Smooth muscle cell (in vitro differentiated cells): ENCODE data around the gene GID4. TPM values are rescaled to one million over a fixed set of nuclear protein-coding genes. Genes with fewer than 3 reads are reported as not detected.

ENCODE experiments used
- DNase-seq: peaks from one replicate; lab custom pipeline; 2025; ENCODE audit not compliant: unreplicated experiment; lab: John Stamatoyannopoulos, UW
- H2AFZ ChIP-seq: fragments of 200-600 bp; sonication (generic); 2 replicates; pipeline ENCODE4 v1.6.0; 2016; ENCODE audit warnings: antibody characterized with exemption, low read depth, mild to moderate bottlenecking
- H3F3A ChIP-seq: fragments of 200-600 bp; sonication (generic); 2 replicates; pipeline ENCODE4 v1.6.0; 2017; ENCODE audit warnings: antibody characterized with exemption, low read depth
- H3K27ac ChIP-seq: fragments of 200-600 bp; sonication (generic); 2 replicates; pipeline ENCODE4 v1.5.1; 2016; ENCODE audit warnings: low read depth, mild to moderate bottlenecking
- H3K27me3 ChIP-seq: fragments of 200-600 bp; sonication (generic); 2 replicates; pipeline ENCODE4 v1.6.1; 2016; ENCODE audit warnings: low read depth, mild to moderate bottlenecking
- H3K36me3 ChIP-seq: fragments of 200-600 bp; sonication (generic); 2 replicates; pipeline ENCODE4 v1.5.1; 2016; ENCODE audit warnings: low read depth
- H3K4me1 ChIP-seq: fragments of 200-600 bp; sonication (generic); 2 replicates; pipeline ENCODE4 v1.5.1; 2016; ENCODE audit warnings: low read depth
- H3K4me2 ChIP-seq: fragments of 200-600 bp; sonication (generic); 2 replicates; pipeline ENCODE4 v1.6.0; 2016; ENCODE audit warnings: mild to moderate bottlenecking
- H3K4me3 ChIP-seq: fragments of 200-600 bp; sonication (generic); 2 replicates; pipeline ENCODE4 v1.5.1; 2016; ENCODE audit warnings: mild to moderate bottlenecking
- H3K79me2 ChIP-seq: fragments of 200-600 bp; sonication (generic); 2 replicates; pipeline ENCODE4 v1.6.0; 2016; ENCODE audit warnings: low read depth, mild to moderate bottlenecking
- H3K9ac ChIP-seq: fragments of 200-600 bp; sonication (generic); 2 replicates; pipeline ENCODE4 v1.6.0; 2016; ENCODE audit warnings: low read depth
- H3K9me3 ChIP-seq: fragments of 200-600 bp; sonication (generic); replicated peaks from 2 replicates; pipeline ENCODE4 v1.5.1; 2016; ENCODE audit warnings: low read depth
- H4K20me1 ChIP-seq: fragments of 200-600 bp; sonication (generic); 2 replicates; pipeline ENCODE4 v1.6.0; 2016; ENCODE audit warnings: low read depth
- WGBS: methylation state at CpG from one replicate; pipeline ENCODE4 v1.1.7; 2016; ENCODE audit warnings: low lambda C conversion rate; 5-methylcytosine and 5-hydroxymethylcytosine counted together
- polyA plus RNA-seq: library from polyadenylated mRNA; unstranded; fragments of >200 nt; fragmentation: Nextera tagmentation; extraction: Ambion mirVana; gene quantifications from 2 replicates; pipeline ENCODE4 v1.2.1, GENCODE V29; 2016
- total RNA-seq: library from RNA; depleted of rRNA; stranded (reverse); fragments of >200 nt; gene quantifications from 2 replicates; pipeline ENCODE4 v1.2.3, GENCODE V29; 2014
- TF ChIP-seq, protein P1 (sequence below): fragments of 200-600 bp; sonication (generic); IDR thresholded peaks from 2 replicates; pipeline ENCODE4 v1.5.1; 2017; ENCODE audit warnings: borderline replicate concordance, mild to moderate bottlenecking, antibody characterized with exemption; ENCODE audit not compliant: insufficient read depth, poor library complexity, severe bottlenecking

Gene GID4
- total and polyA plus RNA-seq, 2 experiments from 2014 or later: 6.1 to 7.7 TPM

DNA sequence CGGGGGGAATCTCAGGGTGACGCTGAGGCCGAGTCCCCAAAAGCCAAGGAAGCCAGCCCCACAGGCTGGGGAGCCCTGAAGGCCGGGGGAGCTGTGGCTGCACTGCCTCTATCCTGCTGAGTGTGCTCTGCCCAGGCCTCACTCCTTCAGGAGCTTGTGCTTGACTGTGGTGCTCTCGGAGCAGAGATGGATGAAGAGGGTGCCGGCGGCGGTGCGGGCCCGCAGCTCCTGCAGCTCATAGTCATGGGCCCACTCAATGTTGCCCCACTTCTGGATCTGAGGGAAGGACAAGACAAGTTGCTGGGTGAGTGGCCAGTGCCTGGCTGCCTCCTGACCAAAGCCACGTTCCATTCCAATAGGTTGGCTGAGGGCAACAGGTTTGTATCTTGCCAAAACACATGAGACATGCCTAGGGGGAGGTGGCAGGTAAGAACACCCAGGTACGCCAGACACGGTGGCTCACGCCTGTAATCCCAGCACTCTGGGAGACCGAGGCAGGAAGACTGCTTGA lies 20.7 kb upstream of the GID4 start:
- no peaks in the 10 kb centered on the region for H3K4me1 ChIP-seq
- H3K27ac ChIP-seq: no peak overlapping the region
- H3K27me3 ChIP-seq: no peaks in the 10 kb centered on the region
- H2AFZ ChIP-seq: no peak overlapping the region
- no peaks in the 10 kb centered on the region for H3K79me2 ChIP-seq
- no peak for DNase-seq
- no peaks in the 10 kb centered on the region for H4K20me1 ChIP-seq
- H3K36me3 ChIP-seq: no peaks in the 10 kb centered on the region
- 97% methylated on average over 15 of the region's 15 CpGs for WGBS
- H3K9ac ChIP-seq: no peak overlapping the region
- no peak overlapping the region for H3K4me2 ChIP-seq
- no peak overlapping the region for H3K4me3 ChIP-seq
- TF ChIP-seq, protein P1, sequence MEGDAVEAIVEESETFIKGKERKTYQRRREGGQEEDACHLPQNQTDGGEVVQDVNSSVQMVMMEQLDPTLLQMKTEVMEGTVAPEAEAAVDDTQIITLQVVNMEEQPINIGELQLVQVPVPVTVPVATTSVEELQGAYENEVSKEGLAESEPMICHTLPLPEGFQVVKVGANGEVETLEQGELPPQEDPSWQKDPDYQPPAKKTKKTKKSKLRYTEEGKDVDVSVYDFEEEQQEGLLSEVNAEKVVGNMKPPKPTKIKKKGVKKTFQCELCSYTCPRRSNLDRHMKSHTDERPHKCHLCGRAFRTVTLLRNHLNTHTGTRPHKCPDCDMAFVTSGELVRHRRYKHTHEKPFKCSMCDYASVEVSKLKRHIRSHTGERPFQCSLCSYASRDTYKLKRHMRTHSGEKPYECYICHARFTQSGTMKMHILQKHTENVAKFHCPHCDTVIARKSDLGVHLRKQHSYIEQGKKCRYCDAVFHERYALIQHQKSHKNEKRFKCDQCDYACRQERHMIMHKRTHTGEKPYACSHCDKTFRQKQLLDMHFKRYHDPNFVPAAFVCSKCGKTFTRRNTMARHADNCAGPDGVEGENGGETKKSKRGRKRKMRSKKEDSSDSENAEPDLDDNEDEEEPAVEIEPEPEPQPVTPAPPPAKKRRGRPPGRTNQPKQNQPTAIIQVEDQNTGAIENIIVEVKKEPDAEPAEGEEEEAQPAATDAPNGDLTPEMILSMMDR: no peak
- H3K9me3 ChIP-seq: no peaks in the 10 kb centered on the region
- H3F3A ChIP-seq: no peaks in the 10 kb centered on the region

DNA sequence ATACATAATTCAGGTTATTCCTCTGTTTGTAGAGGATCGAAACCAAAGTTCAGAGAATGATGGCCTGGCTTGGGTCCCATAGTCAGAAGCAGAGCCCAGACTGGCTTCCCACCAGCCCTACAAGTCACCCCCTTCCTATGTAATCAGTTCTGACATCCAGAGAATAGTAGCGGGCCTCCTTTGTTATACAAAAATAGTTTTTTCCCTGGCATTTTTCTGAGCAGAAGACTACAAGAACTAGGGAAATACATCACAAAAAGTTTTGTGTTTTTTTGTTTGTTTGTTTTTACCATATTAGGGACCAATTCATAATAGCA lies 19.4 kb upstream of the GID4 start:
- TF ChIP-seq, protein P1: no peak
- no peak overlapping the region for H3K27ac ChIP-seq
- H3K9me3 ChIP-seq: no peaks in the 10 kb centered on the region
- no peak overlapping the region for H3K4me2 ChIP-seq
- H3K4me1 ChIP-seq: no peaks in the 10 kb centered on the region
- no peak overlapping the region for H2AFZ ChIP-seq
- WGBS: 96% methylated on average over 2 of the region's 2 CpGs
- no peak overlapping the region for H3K4me3 ChIP-seq
- H3K79me2 ChIP-seq: no peaks in the 10 kb centered on the region
- DNase-seq: no peak
- no peaks in the 10 kb centered on the region for H3K36me3 ChIP-seq
- H3K9ac ChIP-seq: no peak overlapping the region
- H3F3A ChIP-seq: no peaks in the 10 kb centered on the region
- no peaks in the 10 kb centered on the region for H3K27me3 ChIP-seq
- H4K20me1 ChIP-seq: no peaks in the 10 kb centered on the region

DNA sequence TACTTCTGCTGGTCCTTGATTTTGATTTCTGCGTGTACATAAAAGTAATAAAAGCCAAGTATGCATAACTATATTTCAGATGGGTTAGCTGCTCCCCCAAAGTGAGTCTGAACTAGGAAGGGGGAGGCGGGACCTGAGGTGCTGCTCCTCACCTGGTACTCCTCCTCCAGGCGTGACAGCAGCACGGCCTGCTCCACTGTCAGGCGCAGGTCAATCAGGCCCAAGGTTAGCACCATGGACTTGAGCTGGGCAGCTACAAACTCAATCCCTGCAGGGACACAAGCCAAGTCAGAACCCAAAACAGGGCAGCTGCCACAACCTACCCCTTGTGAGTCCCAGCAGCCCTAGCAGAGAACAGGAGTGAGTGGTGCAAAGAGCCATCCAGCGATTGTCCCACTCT lies 18.2 kb upstream of the GID4 start:
- WGBS: 98% methylated on average over 6 of the region's 6 CpGs
- DNase-seq: no peak
- Histone ChIP-seq H3F3A (no peaks in the 10 kb centered on the region), H3K9ac (no peak overlapping the region), H3K79me2 (no peaks in the 10 kb centered on the region), H3K27ac (no peak overlapping the region), H3K4me3 (no peak overlapping the region), H3K27me3 (no peaks in the 10 kb centered on the region), H3K4me1 (no peaks in the 10 kb centered on the region), H3K36me3 (no peaks in the 10 kb centered on the region), H4K20me1 (peaks cover 6% of the 10 kb centered on the region), H3K9me3 (no peaks in the 10 kb centered on the region), H2AFZ (no peak overlapping the region), H3K4me2 (no peak overlapping the region)
- TF ChIP-seq, protein P1: no peak

DNA sequence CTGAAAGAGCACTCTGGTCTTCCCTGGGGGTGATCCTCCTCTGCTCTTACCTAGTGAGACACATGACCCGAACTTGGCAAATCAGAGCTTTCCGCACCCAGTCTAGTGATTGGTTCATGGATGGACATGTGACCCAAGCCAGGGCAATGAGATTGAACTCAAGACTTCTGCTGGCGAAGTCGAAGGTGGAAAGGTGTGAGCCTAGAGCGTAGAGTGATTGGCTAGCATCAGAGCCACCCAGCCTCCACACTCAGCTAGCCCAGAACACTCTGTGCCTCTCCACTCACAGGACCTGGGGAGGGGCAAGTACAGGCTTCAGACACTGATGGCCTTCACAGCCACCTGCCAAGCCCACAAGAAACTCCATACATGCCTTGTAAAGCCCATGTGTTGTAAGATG lies 17.8 kb upstream of the GID4 start:
- H3K4me3 ChIP-seq: no peak overlapping the region
- no peak overlapping the region for H3K9ac ChIP-seq
- TF ChIP-seq, protein P1: no peak
- no peaks in the 10 kb centered on the region for H3K27me3 ChIP-seq
- 97% methylated on average over 5 of the region's 5 CpGs for WGBS
- H2AFZ ChIP-seq: no peak overlapping the region
- DNase-seq: no peak
- H3F3A ChIP-seq: no peaks in the 10 kb centered on the region
- no peaks in the 10 kb centered on the region for H3K4me1 ChIP-seq
- H3K79me2 ChIP-seq: no peaks in the 10 kb centered on the region
- H3K9me3 ChIP-seq: no peaks in the 10 kb centered on the region
- peaks cover 10% of the 10 kb centered on the region for H4K20me1 ChIP-seq
- H3K4me2 ChIP-seq: no peak overlapping the region
- H3K27ac ChIP-seq: no peak overlapping the region
- H3K36me3 ChIP-seq: no peaks in the 10 kb centered on the region
